Fibroblast of skin of left quadriceps (primary cell): ENCODE measurements around the gene RPS28.
"Not testable (repeated sequence)": the region's sequence is repeated elsewhere in the genome, so short reads cannot be mapped to it uniquely, and the experiment has no call there.

Experiments used
- DNase-seq, 2 experiments: peaks; one replicate each; pipeline ENCODE4 v3.0.0-alpha.2; 2013; ENCODE audit warnings: low read depth in 2 of 2

RPS28 gene

GRCh38 chr19:8320564-8321066 lies 681 bp upstream of the RPS28 start:
- DNase-seq = no peak

GRCh38 chr19:8321986-8322637 lies 816 bp downstream of the RPS28 start:
- no peak for DNase-seq

GRCh38 chr19:8322638-8322997 lies 1.3 kb downstream of the RPS28 start:
- DNase-seq = no peak

GRCh38 chr19:8323781-8324185 lies 2.5 kb downstream of the RPS28 start:
- DNase-seq = no peak

- DNase-seq = no peak
Measured at GRCh38 chr19:8324186-8325050, 3.1 kb downstream of the RPS28 start.

- no peak for DNase-seq
Measured at GRCh38 chr19:8325454-8325853, 4.2 kb downstream of the RPS28 start.

GRCh38 chr19:8329996-8330395 lies 8.7 kb downstream of the RPS28 start:
- no peak for DNase-seq

GRCh38 chr19:8331263-8331845 lies 10.1 kb downstream of the RPS28 start:
- no peak for DNase-seq

GRCh38 chr19:8332976-8333766 lies 11.9 kb downstream of the RPS28 start:
- DNase-seq = no peak

GRCh38 chr19:8333767-8334457 lies 12.6 kb downstream of the RPS28 start:
- no peak for DNase-seq

GRCh38 chr19:8334458-8335342 lies 13.4 kb downstream of the RPS28 start:
- no peak for DNase-seq

GRCh38 chr19:8335343-8336071 lies 14.2 kb downstream of the RPS28 start:
- DNase-seq = no peak

- DNase-seq = no peak
Measured at GRCh38 chr19:8336072-8336569, 14.8 kb downstream of the RPS28 start.

GRCh38 chr19:8336660-8337059 lies 15.4 kb downstream of the RPS28 start:
- no peak for DNase-seq

- DNase-seq = no peak
Measured at GRCh38 chr19:8337728-8338127, 16.4 kb downstream of the RPS28 start.

GRCh38 chr19:8338835-8339234 lies 17.5 kb downstream of the RPS28 start:
- no peak for DNase-seq

GRCh38 chr19:8340341-8341096 lies 19.2 kb downstream of the RPS28 start:
- no peak for DNase-seq

- not testable (repeated sequence) for DNase-seq
Measured at GRCh38 chr19:8341504-8341903, 20.2 kb downstream of the RPS28 start.

- DNase-seq = no peak
Measured at GRCh38 chr19:8342316-8342683, 21.0 kb downstream of the RPS28 start.
